Heart left ventricle (tissue), 16 donors: Measurements from ENCODE around the gene CTCF. TPM values are rescaled to one million over a fixed set of nuclear protein-coding genes. Genes with fewer than 3 reads are reported as not detected.

Experiments
- ATAC-seq, 4 donors: fragments of 200-7000 bp; cut with Tn5 transposase; one replicate each; pipeline ENCODE4 v1.9.1; 2020 to 2022; ENCODE audit warnings: moderate library complexity in 4 of 4, mild to moderate bottlenecking in 3 of 4, moderate number of reproducible peaks in 1 of 4
- DNase-seq, 5 donors: peaks; one replicate each; pipeline ENCODE4 v3.0.0-alpha.2; 2020
- H3K27ac ChIP-seq, 12 donors: fragments of 200-600 bp; sonication (generic) in 4 of 12; one replicate each; pipeline versions ENCODE4 v1.5.0 to v1.8.0; 2016 to 2022; ENCODE audit warnings: mild to moderate bottlenecking in 2 of 12
- H3K27me3 ChIP-seq, 9 donors: fragments of 200-600 bp; sonication (generic) in 2 of 9; one replicate each; pipeline versions ENCODE4 v1.5.1 to v1.8.0; 2016 to 2022; ENCODE audit warnings: mild to moderate bottlenecking in 3 of 9
- H3K36me3 ChIP-seq, 9 donors: fragments of 200-600 bp; sonication (generic) in 2 of 9; one replicate each; pipeline versions ENCODE4 v1.5.0 to v1.8.0; 2018 to 2022; ENCODE audit warnings: mild to moderate bottlenecking in 2 of 9
- H3K4me1 ChIP-seq, 12 donors: fragments of 200-600 bp; sonication (generic) in 4 of 12; one replicate each; pipeline versions ENCODE4 v1.5.0 to v1.8.0; 2016 to 2022; ENCODE audit warnings: mild to moderate bottlenecking in 3 of 12
- H3K4me3 ChIP-seq, 12 donors: fragments of 200-600 bp; sonication (generic) in 4 of 12; one replicate each; pipeline versions ENCODE4 v1.5.0 to v1.8.0; 2017 to 2022; ENCODE audit warnings: mild to moderate bottlenecking in 9 of 12, moderate library complexity in 4 of 12
- H3K9me3 ChIP-seq, 12 donors: fragments of 200-600 bp; sonication (generic) in 4 of 12; one replicate each; pipeline versions ENCODE4 v1.5.0 to v1.8.0; 2016 to 2022; ENCODE audit warnings: mild to moderate bottlenecking in 1 of 12
- POLR2A ChIP-seq, 2 donors: fragments of 450-650 bp; IDR thresholded peaks; one replicate each; pipeline ENCODE4 v1.6.1; 2017; ENCODE audit warnings: antibody characterized with exemption in 2 of 2, mild to moderate bottlenecking in 2 of 2, moderate library complexity in 2 of 2
- WGBS, 4 donors: extraction: QIAGEN DNeasy Blood & Tissue Kit in 2 of 4; methylation state at CpG; one replicate each; pipeline versions ENCODE4 v1.1.5 to v1.1.7; 2013 to 2018; 5-methylcytosine and 5-hydroxymethylcytosine counted together
- intact Hi-C, 10 donors: fragments of 100-400 bp; cut with DNase I; formaldehyde crosslinking; loops; one replicate each; pipeline versions ENCODE4 v1.11.1 to v1.14.2; 2022
- polyA plus RNA-seq, 2 donors: library from polyadenylated mRNA; stranded (reverse); fragments of 200-250 nt; gene quantifications; one replicate each; pipeline ENCODE4 v1.2.3, GENCODE V29; 2013
- total RNA-seq, 9 donors: library from RNA; depleted of rRNA in 2 of 9; stranded (reverse); fragments of >200 nt in 2 of 9; fragmentation: NEBNext Ultra II Directional in 3 of 9; extraction: Animal tissue kit (Norgen Biotek cat#: 25700) in 3 of 9; gene quantifications; one replicate each; pipeline versions ENCODE4 v1.1.0 to v1.2.4, GENCODE V29; 2016 to 2023
- TF ChIP-seq, protein P1 (sequence below), 12 donors: fragments of 200-600 bp; sonication (generic) in 4 of 12; IDR thresholded peaks; one replicate each; pipeline versions ENCODE4 v1.5.0 to v1.8.0; 2018 to 2022; ENCODE audit warnings: antibody characterized with exemption in 12 of 12, mild to moderate bottlenecking in 5 of 12
- donor health status: ischemic (EF 13 %, LVEDD 7.1; RV severe dilation, severe dysfunction).
- donor health status: healthy with polysubstance abuse.
- donor health status: DM: no; HTN: yes; CAD: no.
- donor health status: DM: no; HTN: no; CAD: no.
- donor health status: ischemic (EF 25% LVEDD 6.9; RV normal size, moderate dysfunction).
- donor health status: ischemic (EF 25% LVEDD 5.7; RV mildly dilated, moderate dysfunction).
- donor health status: healthy.
- donor health status: DM: yes; HTN: yes; CAD: no.
- donor health status: ischemic (EF 35%, LVEDD 5.7; RV mildly dilated, moderate dysfunction).
- donor health status: nonischemic (EF 11% LVEDD 7.7; RV severe dilation, severe dysfunction).
- donor health status: DM: yes; HTN: yes; CAD: no.
- donor health status: PGD.
- donor health status: ischemic (EF 29% LVEDD 5.4; RV normal size, mild dysfunction).
- donor health status: nonischemic (EF 23%, LVEDD 6.1; RV moderate dilation, normal function).

CTCF gene
- total and polyA plus RNA-seq, 11 donors = 13.9 to 35.8 (median 25.3) TPM

DNA sequence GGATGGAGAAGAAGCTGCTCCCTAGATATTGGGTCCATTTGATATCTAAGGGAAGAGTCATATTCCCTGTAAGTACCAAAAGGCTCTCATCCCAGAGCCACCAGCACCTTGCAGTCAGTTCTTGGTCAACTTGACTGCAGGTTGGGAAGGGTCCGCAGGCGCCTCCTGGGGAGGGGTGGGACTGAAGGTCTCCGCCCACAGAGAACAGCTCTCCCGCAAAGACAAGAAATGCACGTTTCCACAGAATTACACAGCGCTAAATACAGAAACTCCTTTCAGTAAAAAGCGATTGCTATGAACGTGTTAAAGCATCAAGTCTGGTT lies 864 bp upstream of the CTCF start:
- peaks cover 0 to 5% (median 0%) of the 10 kb centered on the region in 9 donors for H3K36me3 ChIP-seq
- H3K4me1 ChIP-seq = peaks cover 7 to 39% (median 26%) of the 10 kb centered on the region in 12 donors
- H3K9me3 ChIP-seq = no peaks in the 10 kb centered on the region
- TF ChIP-seq POLR2A (IDR thresholded peaks at IDR 0.05) = no peak
- TF ChIP-seq, protein P1, sequence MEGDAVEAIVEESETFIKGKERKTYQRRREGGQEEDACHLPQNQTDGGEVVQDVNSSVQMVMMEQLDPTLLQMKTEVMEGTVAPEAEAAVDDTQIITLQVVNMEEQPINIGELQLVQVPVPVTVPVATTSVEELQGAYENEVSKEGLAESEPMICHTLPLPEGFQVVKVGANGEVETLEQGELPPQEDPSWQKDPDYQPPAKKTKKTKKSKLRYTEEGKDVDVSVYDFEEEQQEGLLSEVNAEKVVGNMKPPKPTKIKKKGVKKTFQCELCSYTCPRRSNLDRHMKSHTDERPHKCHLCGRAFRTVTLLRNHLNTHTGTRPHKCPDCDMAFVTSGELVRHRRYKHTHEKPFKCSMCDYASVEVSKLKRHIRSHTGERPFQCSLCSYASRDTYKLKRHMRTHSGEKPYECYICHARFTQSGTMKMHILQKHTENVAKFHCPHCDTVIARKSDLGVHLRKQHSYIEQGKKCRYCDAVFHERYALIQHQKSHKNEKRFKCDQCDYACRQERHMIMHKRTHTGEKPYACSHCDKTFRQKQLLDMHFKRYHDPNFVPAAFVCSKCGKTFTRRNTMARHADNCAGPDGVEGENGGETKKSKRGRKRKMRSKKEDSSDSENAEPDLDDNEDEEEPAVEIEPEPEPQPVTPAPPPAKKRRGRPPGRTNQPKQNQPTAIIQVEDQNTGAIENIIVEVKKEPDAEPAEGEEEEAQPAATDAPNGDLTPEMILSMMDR (IDR thresholded peaks at IDR 0.05) = no peak
- DNase-seq = no peak
- intact Hi-C loops = loop anchor here in 7 of 10 donors (5.0 kb wide), 4 partner anchors 34 to 106 kb away; partner anchors contain the start of genes C16orf86 (in 3 of the 7), ENKD1 (in 3 of the 7) and RIPOR1 (in 1 of the 7)
- H3K4me3 ChIP-seq = peak overlapping the region; percentile 74 to 99 (median 95)
- H3K27ac ChIP-seq = peak overlapping the region; percentile 95 to 100 (median 99)
- H3K27me3 ChIP-seq = no peaks in the 10 kb centered on the region
- WGBS, 4 donors = 5 to 10% (median 7%) methylated on average over 8 of the region's 8 CpGs
- no peak for ATAC-seq

DNA sequence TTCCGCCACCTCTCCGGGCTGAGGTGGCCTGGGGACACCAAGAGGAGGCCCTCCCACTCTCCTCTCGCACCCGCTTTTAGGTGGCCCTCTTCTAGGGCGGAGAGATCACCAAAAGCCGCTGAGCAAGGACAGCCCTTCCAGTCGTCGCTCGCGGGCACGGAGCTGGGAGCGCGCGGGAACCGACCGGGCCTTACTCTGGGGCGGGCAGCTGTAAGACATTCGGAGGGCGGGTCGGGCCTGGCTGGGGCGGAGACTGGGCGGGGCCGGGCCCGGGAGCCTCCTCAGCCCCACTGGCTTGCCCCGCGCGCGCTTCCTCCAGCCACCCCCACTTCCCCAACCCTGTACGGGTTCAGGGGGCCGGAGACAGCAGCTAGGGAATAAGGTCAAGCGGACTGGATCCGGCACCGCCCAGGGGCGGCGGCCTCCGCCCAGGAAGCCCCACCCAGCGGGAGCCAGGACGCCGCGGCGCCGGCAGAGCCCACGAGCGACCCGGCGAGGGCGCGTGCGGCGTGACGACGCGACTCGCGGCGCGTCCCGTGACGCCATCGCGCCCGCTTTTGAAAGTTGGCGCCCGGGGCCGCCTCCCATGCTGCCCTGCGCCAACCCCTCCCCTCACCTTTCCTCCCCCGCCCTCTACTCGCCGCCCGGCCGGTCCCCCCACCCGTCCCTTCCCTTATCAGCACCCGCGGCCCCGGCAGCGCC lies 351 bp upstream of the CTCF start:
- peak overlapping the region; percentile 95 to 100 (median 99) for H3K27ac ChIP-seq

DNA sequence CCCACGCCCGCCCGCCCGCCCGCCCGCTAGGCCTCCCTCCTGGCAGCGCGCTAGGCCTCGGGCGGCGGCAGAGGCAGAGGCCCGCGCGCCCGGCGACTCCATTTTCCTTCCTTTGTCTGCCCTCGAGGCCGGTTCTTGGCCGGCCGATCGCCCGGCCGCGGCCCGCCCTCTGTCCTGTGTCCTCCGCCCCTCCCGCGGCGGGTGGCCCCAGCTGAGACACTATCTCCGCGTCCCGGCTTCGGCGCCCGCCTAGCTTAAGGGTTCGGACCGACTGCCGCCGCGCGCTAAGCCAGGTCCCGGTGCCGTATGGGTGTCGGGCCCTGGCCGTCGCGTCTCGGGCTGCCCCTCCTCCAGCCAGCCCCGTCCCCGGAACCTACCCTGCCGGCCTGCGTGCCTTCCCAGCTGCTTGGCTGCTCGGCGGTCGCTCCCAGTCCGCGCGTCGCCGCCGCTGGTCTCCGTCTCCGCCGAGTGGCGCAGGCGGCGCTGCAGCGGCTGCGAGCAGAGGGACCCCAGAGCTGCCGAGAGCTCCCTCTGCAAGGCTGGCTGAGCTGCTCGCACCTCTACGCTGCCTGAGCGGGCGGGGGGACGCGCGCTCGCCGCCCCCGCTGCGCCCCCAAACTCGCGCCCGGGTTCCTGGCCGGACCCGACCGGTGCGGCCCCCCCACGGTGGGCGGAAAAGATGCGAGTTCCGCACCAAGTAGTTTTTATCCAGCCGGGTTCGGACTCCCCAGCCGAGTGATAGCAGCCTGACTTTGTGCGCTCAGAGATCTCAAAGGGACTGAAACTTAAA lies 787 bp downstream of the CTCF start:
- no peak for TF ChIP-seq POLR2A (IDR thresholded peaks at IDR 0.05)
- TF ChIP-seq, protein P1 (IDR thresholded peaks at IDR 0.05) = peak in 4 of 12 donors; percentile 16 to 54 (median 28)
- peak overlapping the region; percentile 74 to 99 (median 95) for H3K4me3 ChIP-seq
- H3K27me3 ChIP-seq = no peaks in the 10 kb centered on the region
- 0 to 1% (median 0%) methylated on average over 27 to 96 of the region's 96 CpGs for WGBS, 4 donors
- peak overlapping the region; percentile 95 to 100 (median 99) for H3K27ac ChIP-seq
- DNase-seq (peak; percentile 54 to 87 (median 74)), ATAC-seq (peak in 3 of 4 donors; percentile 4 to 25 (median 24))
- H3K36me3 ChIP-seq = peaks cover 0 to 1% (median 0%) of the 10 kb centered on the region in 9 donors
- H3K4me1 ChIP-seq = peaks cover 7 to 41% (median 28%) of the 10 kb centered on the region in 12 donors
- no peaks in the 10 kb centered on the region for H3K9me3 ChIP-seq
- intact Hi-C loops = loop anchor here in 9 of 10 donors (1.0 to 5.0 kb wide), 13 partner anchors 32 to 106 kb away; partner anchors contain the start of genes C16orf86 (in 5 of the 9), ENKD1 (in 5 of the 9), RIPOR1 (in 3 of the 9) and ACD (in 2 of the 9)

More for the DNA sequence above, 351 bp upstream of the CTCF start:
- no peaks in the 10 kb centered on the region for H3K9me3 ChIP-seq
- peak overlapping the region; percentile 74 to 99 (median 95) for H3K4me3 ChIP-seq
- intact Hi-C loops = loop anchor here in 9 of 10 donors (1.0 to 5.0 kb wide), 13 partner anchors 31 to 107 kb away; partner anchors contain the start of genes C16orf86 (in 5 of the 9), ENKD1 (in 5 of the 9), RIPOR1 (in 3 of the 9) and ACD (in 2 of the 9)
- H3K27me3 ChIP-seq = no peaks in the 10 kb centered on the region
- H3K4me1 ChIP-seq = peaks cover 7 to 40% (median 28%) of the 10 kb centered on the region in 12 donors
- WGBS, 4 donors = 0 to 1% (median 0%) methylated on average over 15 to 76 of the region's 76 CpGs
- ATAC-seq (peak; percentile 91 to 96 (median 92)), DNase-seq (peak; percentile 97 to 99 (median 98))
- TF ChIP-seq, protein P1 (IDR thresholded peaks at IDR 0.05) = no peak
- TF ChIP-seq POLR2A (IDR thresholded peaks at IDR 0.05) = peak in 1 of 2 donors; percentile 71
- peaks cover 0 to 5% (median 0%) of the 10 kb centered on the region in 9 donors for H3K36me3 ChIP-seq
